ENCODE results near the gene MRPS34. TPM values are rescaled to one million over a fixed set of nuclear protein-coding genes. Genes with fewer than 3 reads are reported as not detected.

The MRPS34 gene
- polyA plus RNA-seq, 1 donor (not counting 4 experiments of a cell fraction or from before 2014, with no cell fraction given) = 74.3 TPM

- H3K9me1 ChIP-seq (ENCODE audit: control insufficient read depth, extremely low read depth, insufficient read depth, low read length) = no peaks in the 10 kb centered on the region
- TF ChIP-seq EZH2 (IDR thresholded peaks at IDR 0.05; ENCODE audit: low read length) (no peak), CTCF (optimal IDR thresholded peaks at IDR 0.05 in 1 of 3, IDR thresholded peaks at IDR 0.05 in 1 of 3, conservative IDR thresholded peaks at IDR 0.05 in 1 of 3; ENCODE audit: extremely low read depth in 1 of 3, insufficient read depth in 2 of 3, low read length in 3 of 3) (no peak)
- no peak for DNase-seq (ENCODE audit: low read depth, low spot score)
- no peaks in the 10 kb centered on the region for H3K27me3 ChIP-seq (ENCODE audit: control insufficient read depth, extremely low read depth, insufficient read depth, low read length)
- H2AFZ ChIP-seq (ENCODE audit: control insufficient read depth, low read length) = no peak overlapping the region
- H3K9ac ChIP-seq (ENCODE audit: control insufficient read depth, extremely low read depth, insufficient read depth, low read length) = no peak overlapping the region
- no peak overlapping the region for H3K4me2 ChIP-seq (ENCODE audit: control insufficient read depth, extremely low read depth, insufficient read depth, low read depth, low read length)
- H3K4me1 ChIP-seq (ENCODE audit: control insufficient read depth, extremely low read depth, insufficient read depth, low read length) = no peaks in the 10 kb centered on the region
- H3K79me2 ChIP-seq (ENCODE audit: control insufficient read depth, insufficient read depth, low read length) = peaks cover 9% of the 10 kb centered on the region
- no peaks in the 10 kb centered on the region for H3K9me3 ChIP-seq (ENCODE audit: control insufficient read depth, low read depth, low read length)
- no peak for FAIRE-seq
- H4K20me1 ChIP-seq (ENCODE audit: control insufficient read depth, extremely low read depth, insufficient read depth, low read length) = peaks cover 2% of the 10 kb centered on the region
- H3K36me3 ChIP-seq (ENCODE audit: control insufficient read depth in 2 of 2, extremely low read depth in 1 of 2, insufficient read depth in 2 of 2, low read length in 2 of 2) = peaks cover 11 to 23% of the 10 kb centered on the region in 2 experiments
- H3K4me3 ChIP-seq (ENCODE audit: control insufficient read depth in 2 of 3, extremely low read depth in 1 of 3, insufficient read depth in 2 of 3, low read depth in 1 of 3, low read length in 3 of 3) = no peak overlapping the region
- H3K27ac ChIP-seq (ENCODE audit: control insufficient read depth, insufficient read depth, low read length) = no peak overlapping the region
- dilution Hi-C loops (cut with MboI; ENCODE audit: extremely low pct_ligation_motif_present, low sequenced_read_pairs) = no loop called here
These were observed 43.5 kb downstream of the MRPS34 start for GRCh38 chr16:1729445-1729844.

- Histone ChIP-seq H2AFZ (ENCODE audit: control insufficient read depth, low read length) (no peak overlapping the region), H3K9me3 (ENCODE audit: control insufficient read depth, low read depth, low read length) (no peaks in the 10 kb centered on the region), H3K9ac (ENCODE audit: control insufficient read depth, extremely low read depth, insufficient read depth, low read length) (no peak overlapping the region), H3K9me1 (ENCODE audit: control insufficient read depth, extremely low read depth, insufficient read depth, low read length) (no peaks in the 10 kb centered on the region), H3K4me2 (ENCODE audit: control insufficient read depth, extremely low read depth, insufficient read depth, low read depth, low read length) (no peak overlapping the region), H3K27ac (ENCODE audit: control insufficient read depth, insufficient read depth, low read length) (no peak overlapping the region), H3K27me3 (ENCODE audit: control insufficient read depth, extremely low read depth, insufficient read depth, low read length) (no peaks in the 10 kb centered on the region), H3K36me3 (ENCODE audit: control insufficient read depth in 2 of 2, extremely low read depth in 1 of 2, insufficient read depth in 2 of 2, low read length in 2 of 2) (peaks cover 7 to 22% of the 10 kb centered on the region in 2 experiments), H3K4me3 (ENCODE audit: control insufficient read depth in 2 of 3, extremely low read depth in 1 of 3, insufficient read depth in 2 of 3, low read depth in 1 of 3, low read length in 3 of 3) (no peak overlapping the region), H3K79me2 (ENCODE audit: control insufficient read depth, insufficient read depth, low read length) (peaks cover 6% of the 10 kb centered on the region), H4K20me1 (ENCODE audit: control insufficient read depth, extremely low read depth, insufficient read depth, low read length) (peaks cover 2% of the 10 kb centered on the region), H3K4me1 (ENCODE audit: control insufficient read depth, extremely low read depth, insufficient read depth, low read length) (no peaks in the 10 kb centered on the region)
- no peak for DNase-seq (ENCODE audit: low read depth, low spot score)
- TF ChIP-seq EZH2 (IDR thresholded peaks at IDR 0.05; ENCODE audit: low read length) = no peak
- no peak for TF ChIP-seq CTCF (optimal IDR thresholded peaks at IDR 0.05 in 1 of 3, IDR thresholded peaks at IDR 0.05 in 1 of 3, conservative IDR thresholded peaks at IDR 0.05 in 1 of 3; ENCODE audit: extremely low read depth in 1 of 3, insufficient read depth in 2 of 3, low read length in 3 of 3)
- dilution Hi-C loops (cut with MboI; ENCODE audit: extremely low pct_ligation_motif_present, low sequenced_read_pairs) = no loop called here
- FAIRE-seq = no peak
These were observed 43.9 kb downstream of the MRPS34 start for GRCh38 chr16:1729026-1729425.

Data from keratinocyte (primary cell).